Activated CD4-positive, alpha-beta T cell treated with anti-CD3 and anti-CD28 coated beads, Interleukin-2, amount 10 ng/mL, durations not matched to agents 7 days and 5 days (primary cell): ENCODE data around the gene SACS. TPM values are rescaled to one million over a fixed set of nuclear protein-coding genes. Genes with fewer than 3 reads are reported as not detected.

Experiments used
- CTCF ChIA-PET: fragments of 350-600 bp; sonication (Branson Sonifier 250); formaldehyde crosslinking; loops from one replicate; lab custom pipeline; 2021; ENCODE audit warnings: antibody characterized with exemption; lab: Charles Lee
- POLR2A ChIA-PET: fragments of 350-600 bp; sonication (Branson Sonifier 250); formaldehyde crosslinking; loops from one replicate; lab custom pipeline; 2021; ENCODE audit warnings: antibody characterized with exemption; lab: Charles Lee
- DNase-seq: peaks from one replicate; pipeline ENCODE4 v3.0.0-alpha.2; 2020
- H3K27ac Mint-ChIP-seq: one replicate; pipeline ENCODE4 v1.8.0; 2021; ENCODE audit warnings: mild to moderate bottlenecking, moderate library complexity, mixed read lengths
- H3K27me3 Mint-ChIP-seq: one replicate; pipeline ENCODE4 v1.8.0; 2021; ENCODE audit warnings: mixed read lengths
- H3K36me3 Mint-ChIP-seq: one replicate; pipeline ENCODE4 v1.8.0; 2021; ENCODE audit warnings: low read depth, mixed read lengths
- H3K4me1 Mint-ChIP-seq: one replicate; pipeline ENCODE4 v1.8.0; 2021; ENCODE audit warnings: mixed read lengths
- H3K4me3 Mint-ChIP-seq: one replicate; pipeline ENCODE4 v1.8.0; 2021; ENCODE audit warnings: mild to moderate bottlenecking, moderate library complexity, mixed read lengths
- H3K9me3 Mint-ChIP-seq: one replicate; pipeline ENCODE4 v1.8.0; 2021; ENCODE audit warnings: mixed read lengths
- total RNA-seq, 2 experiments: library from RNA; stranded (reverse); gene quantifications; one replicate each; pipeline ENCODE4 v1.2.3, GENCODE V29; 2021

SACS gene
- total RNA-seq, 2 experiments from 2014 or later: 24.4 to 25.3 TPM

GRCh38 chr13:23466144-23467002 lies 32.9 kb upstream of the SACS start:
- H3K4me3 Mint-ChIP-seq: peak overlapping the region; percentile 62
- CTCF ChIA-PET: interaction anchor here (1.0 to 1.6 kb wide), 2 partner anchors 9 to 436 kb away, joined by 3 to 7 read pairs; no protein-coding TSS in a partner anchor
- no peaks in the 10 kb centered on the region for H3K36me3 Mint-ChIP-seq
- H3K9me3 Mint-ChIP-seq: no peaks in the 10 kb centered on the region
- peaks cover 10% of the 10 kb centered on the region for H3K4me1 Mint-ChIP-seq
- POLR2A ChIA-PET: no interaction called here
- DNase-seq: peak; percentile 65
- no peak overlapping the region for H3K27ac Mint-ChIP-seq
- H3K27me3 Mint-ChIP-seq: peaks cover 25% of the 10 kb centered on the region

GRCh38 chr13:23463661-23464060 lies 30.2 kb upstream of the SACS start:
- H3K27ac Mint-ChIP-seq: no peak overlapping the region
- H3K4me3 Mint-ChIP-seq: no peak overlapping the region
- peaks cover 12% of the 10 kb centered on the region for H3K4me1 Mint-ChIP-seq
- ChIA-PET CTCF (no interaction called here), POLR2A (no interaction called here)
- no peak for DNase-seq
- peaks cover 20% of the 10 kb centered on the region for H3K27me3 Mint-ChIP-seq
- no peaks in the 10 kb centered on the region for H3K36me3 Mint-ChIP-seq
- H3K9me3 Mint-ChIP-seq: no peaks in the 10 kb centered on the region

- ChIA-PET CTCF (no interaction called here), POLR2A (no interaction called here)
- Mint-ChIP-seq H3K9me3 (no peaks in the 10 kb centered on the region), H3K27ac (no peak overlapping the region), H3K4me3 (no peak overlapping the region), H3K4me1 (peaks cover 12% of the 10 kb centered on the region), H3K27me3 (peaks cover 19% of the 10 kb centered on the region), H3K36me3 (no peaks in the 10 kb centered on the region)
- DNase-seq: no peak
These were observed 29.5 kb upstream of the SACS start for GRCh38 chr13:23462815-23463559.

DNA sequence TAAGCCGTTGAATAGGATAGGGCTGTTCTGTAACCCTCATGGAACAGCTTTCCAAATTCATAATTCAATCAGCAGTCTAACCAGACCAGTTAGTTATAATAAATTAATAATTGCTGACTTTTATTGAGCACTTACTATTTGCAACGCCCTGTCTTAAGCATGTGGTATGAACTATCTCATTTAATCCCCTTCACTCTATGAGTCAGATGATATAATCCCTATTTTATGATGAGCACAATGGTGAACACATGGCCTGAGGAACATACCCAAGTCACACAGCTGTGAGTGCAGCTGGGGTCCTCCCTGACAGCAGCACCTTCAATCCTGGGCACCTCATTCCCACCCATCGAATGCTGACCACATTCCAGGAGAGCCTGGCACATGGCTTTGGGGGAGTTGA lies 28.0 kb upstream of the SACS start:
- Mint-ChIP-seq H3K9me3 (no peaks in the 10 kb centered on the region), H3K4me3 (no peak overlapping the region), H3K4me1 (peaks cover 10% of the 10 kb centered on the region), H3K27ac (no peak overlapping the region), H3K27me3 (peaks cover 19% of the 10 kb centered on the region), H3K36me3 (no peaks in the 10 kb centered on the region)
- ChIA-PET CTCF (no interaction called here), POLR2A (no interaction called here)
- DNase-seq: no peak

DNA sequence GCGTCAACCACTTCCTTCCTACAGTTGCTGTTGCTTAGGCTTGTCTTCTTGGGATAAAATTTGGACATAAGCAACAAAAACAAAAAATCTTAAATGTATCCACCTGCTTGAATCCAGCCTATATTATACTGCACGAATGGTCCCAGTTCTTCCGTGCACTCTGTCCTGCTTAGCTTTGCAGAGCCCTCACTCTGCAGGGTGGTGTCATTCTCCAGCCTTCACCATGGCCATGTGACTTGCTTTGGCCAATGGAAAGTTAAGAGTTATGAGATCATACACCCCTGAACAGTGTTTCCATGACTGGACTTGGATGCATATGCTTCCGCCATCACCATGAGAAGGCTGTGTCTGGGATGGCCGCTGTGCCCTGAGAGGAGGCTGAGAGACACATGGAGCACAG lies 27.4 kb upstream of the SACS start:
- Mint-ChIP-seq H3K27ac (no peak overlapping the region), H3K9me3 (no peaks in the 10 kb centered on the region), H3K4me1 (peaks cover 7% of the 10 kb centered on the region), H3K36me3 (no peaks in the 10 kb centered on the region), H3K27me3 (peaks cover 17% of the 10 kb centered on the region), H3K4me3 (no peak overlapping the region)
- no peak for DNase-seq
- POLR2A ChIA-PET: no interaction called here
- CTCF ChIA-PET: no interaction called here

- Mint-ChIP-seq H3K4me1 (peaks cover 7% of the 10 kb centered on the region), H3K27ac (no peak overlapping the region), H3K27me3 (peaks cover 13% of the 10 kb centered on the region), H3K36me3 (no peaks in the 10 kb centered on the region), H3K9me3 (no peaks in the 10 kb centered on the region), H3K4me3 (no peak overlapping the region)
- CTCF ChIA-PET: interaction anchor here (0.7 kb wide), 1 partner anchor 52 kb away, joined by 3 read pairs; no protein-coding TSS in a partner anchor
- POLR2A ChIA-PET: no interaction called here
- DNase-seq: no peak
These were observed 26.8 kb upstream of the SACS start for GRCh38 chr13:23460309-23460708.

DNA sequence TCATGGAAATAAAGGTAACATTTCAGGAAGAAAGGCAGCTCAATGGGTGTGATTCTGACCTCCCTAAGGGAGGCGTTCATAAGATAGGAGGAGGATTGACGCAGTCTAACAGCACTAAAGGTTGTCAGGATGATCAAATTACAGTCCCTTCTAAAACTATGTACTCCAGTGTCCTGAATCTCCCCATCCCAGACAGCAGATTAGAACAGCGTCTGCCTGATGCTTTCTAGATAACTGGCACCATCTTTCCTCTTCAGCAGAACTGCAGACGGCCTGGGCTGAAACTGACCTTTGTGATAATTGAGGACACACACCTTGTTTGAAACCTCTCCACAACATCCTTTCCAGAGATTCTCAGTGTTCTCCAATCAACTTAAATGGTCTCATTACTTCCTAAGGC lies 25.5 kb upstream of the SACS start:
- ChIA-PET POLR2A (no interaction called here), CTCF (no interaction called here)
- Mint-ChIP-seq H3K27ac (no peak overlapping the region), H3K4me3 (no peak overlapping the region), H3K9me3 (no peaks in the 10 kb centered on the region), H3K4me1 (peaks cover 5% of the 10 kb centered on the region), H3K27me3 (peaks cover 9% of the 10 kb centered on the region), H3K36me3 (no peaks in the 10 kb centered on the region)
- DNase-seq: no peak

GRCh38 chr13:23456437-23457210 lies 23.1 kb upstream of the SACS start:
- POLR2A ChIA-PET: no interaction called here
- CTCF ChIA-PET: interaction anchor here (1.9 kb wide), 1 partner anchor 11 kb away, joined by 7 read pairs; no protein-coding TSS in a partner anchor
- DNase-seq: no peak
- Mint-ChIP-seq H3K4me1 (peaks cover 2% of the 10 kb centered on the region), H3K27ac (no peak overlapping the region), H3K9me3 (no peaks in the 10 kb centered on the region), H3K36me3 (no peaks in the 10 kb centered on the region), H3K27me3 (peaks cover 2% of the 10 kb centered on the region), H3K4me3 (no peak overlapping the region)

GRCh38 chr13:23455401-23456185 lies 22.1 kb upstream of the SACS start:
- H3K9me3 Mint-ChIP-seq: no peaks in the 10 kb centered on the region
- no peak for DNase-seq
- H3K4me3 Mint-ChIP-seq: no peak overlapping the region
- peaks cover 2% of the 10 kb centered on the region for H3K27me3 Mint-ChIP-seq
- H3K36me3 Mint-ChIP-seq: no peaks in the 10 kb centered on the region
- no peak overlapping the region for H3K27ac Mint-ChIP-seq
- ChIA-PET CTCF (interaction anchor here (1.3 kb wide), 1 partner anchor 12 kb away, joined by 3 read pairs; no protein-coding TSS in a partner anchor), POLR2A (no interaction called here)
- peaks cover 2% of the 10 kb centered on the region for H3K4me1 Mint-ChIP-seq

- Mint-ChIP-seq H3K9me3 (no peaks in the 10 kb centered on the region), H3K27me3 (peaks cover 6% of the 10 kb centered on the region), H3K27ac (no peak overlapping the region), H3K4me1 (no peaks in the 10 kb centered on the region), H3K4me3 (no peak overlapping the region), H3K36me3 (no peaks in the 10 kb centered on the region)
- no peak for DNase-seq
- POLR2A ChIA-PET: no interaction called here
- CTCF ChIA-PET: no interaction called here
These were observed 19.6 kb upstream of the SACS start for GRCh38 chr13:23453132-23453531.

- Mint-ChIP-seq H3K27me3 (peaks cover 6% of the 10 kb centered on the region), H3K36me3 (no peaks in the 10 kb centered on the region), H3K4me3 (no peak overlapping the region), H3K27ac (no peak overlapping the region), H3K9me3 (no peaks in the 10 kb centered on the region), H3K4me1 (no peaks in the 10 kb centered on the region)
- ChIA-PET CTCF (interaction anchor here (0.9 kb wide), 1 partner anchor 14 kb away, joined by 4 read pairs; no protein-coding TSS in a partner anchor), POLR2A (no interaction called here)
- no peak for DNase-seq
These were observed 17.0 kb upstream of the SACS start for GRCh38 chr13:23450340-23451046.
